ENCODE measurements around the gene AKR1C1.
"Not testable (repeated sequence)": the region's sequence is repeated elsewhere in the genome, so short reads cannot be mapped to it uniquely, and the experiment has no call there.

The AKR1C1 gene

GRCh38 chr10:4969289-4969688, 6.1 kb downstream of the AKR1C1 start:
- H3K27ac Mint-ChIP-seq, H3K27me3 Mint-ChIP-seq, H3K4me3 Mint-ChIP-seq, H3K36me3 Mint-ChIP-seq, H3K4me1 Mint-ChIP-seq, H3K9me3 Mint-ChIP-seq: not testable (repeated sequence)

DNA sequence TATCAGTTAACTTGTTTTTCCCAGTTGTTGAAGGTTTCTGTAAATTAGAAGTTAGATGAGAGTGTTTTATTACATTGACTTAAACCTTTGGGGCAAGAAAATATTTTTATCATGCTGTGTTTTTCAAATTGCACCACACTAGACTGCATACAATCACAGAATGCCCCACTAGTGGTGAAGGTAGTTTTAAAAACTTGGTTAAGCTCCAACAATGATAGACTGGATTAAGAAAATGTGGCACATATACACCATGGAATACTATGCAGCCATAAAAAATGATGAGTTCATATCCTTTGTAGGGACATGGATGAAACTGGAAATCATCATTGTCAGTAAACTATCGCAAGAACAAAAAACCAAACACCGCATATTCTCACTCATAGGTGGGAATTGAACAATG, 7.1 kb downstream of the AKR1C1 start:
- not testable (repeated sequence) for H3K4me3 Mint-ChIP-seq, H3K27me3 Mint-ChIP-seq, H3K9me3 Mint-ChIP-seq, H3K36me3 Mint-ChIP-seq, H3K4me1 Mint-ChIP-seq, H3K27ac Mint-ChIP-seq

GRCh38 chr10:4972369-4973142, 9.3 kb downstream of the AKR1C1 start:
- H3K36me3 Mint-ChIP-seq, H3K9me3 Mint-ChIP-seq, H3K27me3 Mint-ChIP-seq, H3K4me1 Mint-ChIP-seq, H3K27ac Mint-ChIP-seq, H3K4me3 Mint-ChIP-seq: not testable (repeated sequence)

- not testable (repeated sequence) for H3K36me3 Mint-ChIP-seq, H3K27me3 Mint-ChIP-seq, H3K27ac Mint-ChIP-seq, H3K4me1 Mint-ChIP-seq, H3K4me3 Mint-ChIP-seq, H3K9me3 Mint-ChIP-seq
Observed at GRCh38 chr10:4973294-4973693, 10.1 kb downstream of the AKR1C1 start.

- not testable (repeated sequence) for H3K4me3 Mint-ChIP-seq, H3K27ac Mint-ChIP-seq, H3K36me3 Mint-ChIP-seq, H3K9me3 Mint-ChIP-seq, H3K4me1 Mint-ChIP-seq, H3K27me3 Mint-ChIP-seq
Observed at GRCh38 chr10:4974400-4974799, 11.2 kb downstream of the AKR1C1 start.

GRCh38 chr10:4977025-4977424, 13.8 kb downstream of the AKR1C1 start:
- Mint-ChIP-seq H3K9me3 (no peaks in the 10 kb centered on the region), H3K4me1 (no peaks in the 10 kb centered on the region), H3K27ac (no peak overlapping the region), H3K36me3 (no peaks in the 10 kb centered on the region), H3K4me3 (no peak overlapping the region), H3K27me3 (no peaks in the 10 kb centered on the region)

DNA sequence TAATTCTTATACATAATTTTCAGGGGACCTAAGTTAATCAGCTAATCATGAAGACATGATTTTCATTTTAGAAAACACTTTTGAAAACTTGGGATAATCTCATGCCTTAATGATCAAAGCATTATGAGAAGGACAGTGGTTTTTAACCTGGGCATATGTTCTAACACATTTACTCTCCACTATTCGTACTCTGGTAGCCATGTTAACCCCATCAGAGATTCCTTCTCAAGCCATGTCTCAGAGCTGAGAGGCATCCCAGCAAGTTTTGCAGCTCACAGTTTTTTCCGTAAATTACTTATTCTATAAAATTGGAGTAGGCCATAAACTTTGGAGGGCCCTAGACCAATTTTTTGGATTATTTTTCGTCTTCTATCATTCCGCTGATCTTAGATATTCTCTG, 15.7 kb downstream of the AKR1C1 start:
- no peaks in the 10 kb centered on the region for H3K9me3 Mint-ChIP-seq
- H3K4me1 Mint-ChIP-seq, result no peaks in the 10 kb centered on the region
- H3K4me3 Mint-ChIP-seq, result no peak overlapping the region
- no peaks in the 10 kb centered on the region for H3K36me3 Mint-ChIP-seq
- H3K27ac Mint-ChIP-seq, result no peak overlapping the region
- H3K27me3 Mint-ChIP-seq, result peaks cover 2% of the 10 kb centered on the region

GRCh38 chr10:4980793-4981192, 17.6 kb downstream of the AKR1C1 start:
- no peak overlapping the region for H3K27ac Mint-ChIP-seq
- no peaks in the 10 kb centered on the region for H3K9me3 Mint-ChIP-seq
- H3K27me3 Mint-ChIP-seq, result peaks cover 2% of the 10 kb centered on the region
- H3K4me1 Mint-ChIP-seq, result no peaks in the 10 kb centered on the region
- H3K36me3 Mint-ChIP-seq, result no peaks in the 10 kb centered on the region
- H3K4me3 Mint-ChIP-seq, result no peak overlapping the region

DNA sequence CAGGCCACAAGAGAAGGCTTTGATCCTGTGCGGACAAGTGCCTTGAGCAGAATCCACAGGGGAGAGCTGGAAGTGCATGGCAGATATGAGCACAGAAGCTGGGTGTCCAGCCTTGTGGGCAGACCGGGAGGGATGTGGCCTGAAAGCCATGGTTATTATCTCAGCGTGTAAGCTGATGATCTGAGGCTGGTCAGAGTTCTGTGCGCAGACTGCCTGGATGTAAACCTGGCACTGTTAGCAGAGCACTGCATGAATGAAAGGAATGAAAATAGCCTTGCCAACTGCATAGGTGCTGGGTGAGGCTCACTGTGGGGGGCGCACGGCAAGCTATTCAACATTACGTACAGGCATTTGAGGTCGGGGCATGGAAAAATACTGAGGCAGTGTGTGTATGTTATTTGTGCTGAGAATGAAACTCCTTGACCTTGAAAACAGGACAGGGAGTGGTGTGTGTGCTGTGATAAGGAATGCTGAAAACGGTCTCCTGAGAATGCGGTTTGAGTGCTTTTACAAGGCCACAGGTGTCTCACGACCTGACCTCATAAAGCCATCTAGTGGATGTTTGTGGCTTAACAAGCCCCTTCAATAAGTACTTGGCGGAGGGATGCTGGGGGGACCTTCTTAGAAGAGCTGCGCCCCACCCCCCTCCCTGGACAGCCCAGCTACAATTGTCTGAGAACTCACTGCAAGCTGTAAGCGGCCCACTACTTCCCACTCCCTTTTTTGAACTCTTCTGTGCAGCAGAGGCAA, 18.7 kb downstream of the AKR1C1 start:
- H3K9me3 Mint-ChIP-seq, result no peaks in the 10 kb centered on the region
- H3K27me3 Mint-ChIP-seq, result peaks cover 2% of the 10 kb centered on the region
- H3K36me3 Mint-ChIP-seq, result no peaks in the 10 kb centered on the region
- H3K4me1 Mint-ChIP-seq, result no peaks in the 10 kb centered on the region
- no peak overlapping the region for H3K27ac Mint-ChIP-seq
- H3K4me3 Mint-ChIP-seq, result no peak overlapping the region

DNA sequence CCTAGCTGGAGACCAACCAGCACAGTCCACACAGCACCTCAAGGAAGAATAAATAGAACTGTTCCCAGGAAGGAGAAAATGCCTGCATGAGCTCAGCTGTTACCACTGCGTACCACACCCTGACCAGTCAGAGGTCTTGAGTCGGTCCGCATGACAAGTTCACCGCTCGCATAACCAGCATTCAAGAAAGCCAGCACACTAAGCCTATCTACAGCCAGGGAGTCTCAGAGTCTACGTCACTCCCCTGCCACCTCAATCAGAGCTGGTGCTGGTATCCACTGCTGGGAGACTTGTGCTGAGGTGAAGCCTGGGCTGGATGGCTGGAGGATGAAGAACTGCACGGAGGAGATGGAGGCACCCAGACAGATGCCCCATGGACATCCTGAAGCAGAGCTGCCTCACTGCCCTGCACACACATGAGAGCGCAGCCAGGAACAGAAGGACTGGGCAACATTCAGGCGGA, 19.6 kb downstream of the AKR1C1 start:
- H3K4me3 Mint-ChIP-seq, result no peak overlapping the region
- H3K27me3 Mint-ChIP-seq, result peaks cover 2% of the 10 kb centered on the region
- no peaks in the 10 kb centered on the region for H3K4me1 Mint-ChIP-seq
- no peak overlapping the region for H3K27ac Mint-ChIP-seq
- no peaks in the 10 kb centered on the region for H3K9me3 Mint-ChIP-seq
- H3K36me3 Mint-ChIP-seq, result no peaks in the 10 kb centered on the region

- Mint-ChIP-seq H3K27ac (no peak overlapping the region), H3K27me3 (peaks cover 2% of the 10 kb centered on the region), H3K9me3 (no peaks in the 10 kb centered on the region), H3K4me1 (no peaks in the 10 kb centered on the region), H3K4me3 (no peak overlapping the region), H3K36me3 (no peaks in the 10 kb centered on the region)
Observed at GRCh38 chr10:4983615-4984216, 20.5 kb downstream of the AKR1C1 start.

- no peaks in the 10 kb centered on the region for H3K4me1 Mint-ChIP-seq
- no peak overlapping the region for H3K27ac Mint-ChIP-seq
- H3K4me3 Mint-ChIP-seq, result no peak overlapping the region
- H3K9me3 Mint-ChIP-seq, result no peaks in the 10 kb centered on the region
- no peaks in the 10 kb centered on the region for H3K36me3 Mint-ChIP-seq
- peaks cover 2% of the 10 kb centered on the region for H3K27me3 Mint-ChIP-seq
Observed at GRCh38 chr10:4984223-4984622, 21.0 kb downstream of the AKR1C1 start.

DNA sequence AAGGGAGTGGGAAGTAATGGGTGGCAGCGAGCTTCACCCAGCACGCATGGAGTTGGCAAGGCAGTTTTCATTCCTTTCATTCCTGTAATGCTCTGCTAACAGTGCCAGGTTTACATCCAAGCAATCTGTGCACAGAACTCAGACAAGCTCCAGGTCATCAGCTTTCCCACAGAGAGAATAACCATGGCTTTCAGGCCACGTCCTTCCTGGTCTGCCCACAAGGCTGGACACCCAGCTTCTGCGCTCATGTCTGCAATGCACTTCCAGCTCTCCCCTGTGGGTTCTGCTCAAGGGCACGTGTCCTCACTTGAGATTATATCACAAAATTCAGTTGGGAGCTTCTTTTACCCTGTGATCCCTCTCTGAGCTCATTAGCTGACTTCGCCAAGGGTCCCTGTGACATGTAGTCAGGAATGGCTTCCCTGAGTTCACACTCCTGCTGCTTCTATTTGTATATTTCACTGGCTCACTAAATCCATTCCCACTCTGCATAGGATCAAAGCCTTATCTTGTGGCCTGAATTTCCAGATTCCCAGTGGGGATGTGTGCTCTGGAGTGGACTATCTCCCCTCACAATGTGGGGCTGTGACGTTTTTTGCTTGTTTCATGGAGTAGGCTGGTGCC, 21.9 kb downstream of the AKR1C1 start:
- H3K4me3 Mint-ChIP-seq, result no peak overlapping the region
- no peaks in the 10 kb centered on the region for H3K9me3 Mint-ChIP-seq
- H3K36me3 Mint-ChIP-seq, result no peaks in the 10 kb centered on the region

GRCh38 chr10:4988000-4988641, 24.9 kb downstream of the AKR1C1 start:
- not testable (repeated sequence) for H3K4me1 Mint-ChIP-seq, H3K4me3 Mint-ChIP-seq, H3K9me3 Mint-ChIP-seq, H3K27ac Mint-ChIP-seq, H3K36me3 Mint-ChIP-seq, H3K27me3 Mint-ChIP-seq

More for the DNA sequence above, 21.9 kb downstream of the AKR1C1 start:
- Mint-ChIP-seq H3K27ac (no peak overlapping the region), H3K4me1 (no peaks in the 10 kb centered on the region), H3K27me3 (peaks cover 2% of the 10 kb centered on the region)

DNA sequence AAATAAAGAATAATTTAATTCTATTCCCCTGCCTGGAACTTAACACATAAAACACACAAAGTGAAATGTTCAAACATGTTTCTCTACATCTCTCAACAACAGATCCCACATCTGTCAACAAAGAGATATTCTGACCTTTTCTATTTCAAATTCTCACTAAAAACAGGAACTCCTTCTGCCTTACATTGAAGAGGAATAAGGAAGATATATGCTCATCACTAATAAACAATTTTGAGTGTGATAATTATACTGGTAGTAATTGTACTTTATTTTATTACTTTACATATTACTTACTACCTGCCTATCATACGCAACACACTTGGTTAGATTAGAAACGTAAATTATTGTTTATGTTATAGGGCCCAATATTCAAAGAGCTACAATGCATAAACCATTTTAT, 27.0 kb downstream of the AKR1C1 start:
- no peaks in the 10 kb centered on the region for H3K27me3 Mint-ChIP-seq

More for the DNA sequence above, 27.0 kb downstream of the AKR1C1 start:
- Mint-ChIP-seq H3K4me3 (no peak overlapping the region), H3K9me3 (no peaks in the 10 kb centered on the region), H3K27ac (no peak overlapping the region), H3K36me3 (no peaks in the 10 kb centered on the region), H3K4me1 (no peaks in the 10 kb centered on the region)

Data from activated naive CD4-positive, alpha-beta T cell treated with anti-CD3 and anti-CD28 coated beads, Interleukin-2, amount 50 U/mL, for 24 hours (primary cell).